K562 (cell line): Measurements from ENCODE around the gene LSM12. TPM values are rescaled to one million over a fixed set of nuclear protein-coding genes. Genes with fewer than 3 reads are reported as not detected.

Source experiments
- BDP1 ChIP-seq: IDR thresholded peaks from 3 replicates; pipeline ENCODE4 v1.6.1; 2011; ENCODE audit not compliant: insufficient read length, insufficient read depth
- ESRRA ChIP-seq: fragments of 450-650 bp; IDR thresholded peaks from 2 replicates; pipeline ENCODE4 v1.6.1; 2014; ENCODE audit warnings: low read depth, mild to moderate bottlenecking, moderate library complexity, borderline replicate concordance
- HNRNPK ChIP-seq: fragments of 200-400 bp; formaldehyde crosslinking; IDR thresholded peaks from one replicate; pipeline ENCODE4 v1.6.1; 2018; ENCODE audit warnings: mild to moderate bottlenecking, low read depth, low read length; ENCODE audit not compliant: poor library complexity, severe bottlenecking
- LARP7 ChIP-seq: fragments of 450-650 bp; IDR thresholded peaks from 2 replicates; pipeline ENCODE4 v1.6.1; 2016
- PCBP2 ChIP-seq: fragments of 200-400 bp; formaldehyde crosslinking; IDR thresholded peaks from 2 replicates; pipeline ENCODE4 v1.6.1; 2018; ENCODE audit warnings: low read length, low read depth, mild to moderate bottlenecking, moderate library complexity; ENCODE audit not compliant: poor library complexity, severe bottlenecking
- PHTF2 ChIP-seq: fragments of 250-450 bp; sonication (Bioruptor Pico); IDR thresholded peaks from 2 replicates; pipeline ENCODE4 v1.5.0; 2021; ENCODE audit warnings: mild to moderate bottlenecking
- RBM17 ChIP-seq: fragments of 200-400 bp; formaldehyde crosslinking; IDR thresholded peaks from 2 replicates; pipeline ENCODE4 v1.6.1; 2017; ENCODE audit warnings: low read depth, mild to moderate bottlenecking, low read length, borderline replicate concordance
- SETDB1 ChIP-seq: IDR thresholded peaks from one replicate; pipeline ENCODE4 v1.6.1; 2012; ENCODE audit warnings: low read length, control low read depth, inconsistent platforms
- TAL1 ChIP-seq: fragments of 450-650 bp; IDR thresholded peaks from 2 replicates; pipeline ENCODE4 v1.6.1; 2016; ENCODE audit warnings: mild to moderate bottlenecking
- TEAD1 ChIP-seq, 2 experiments: fragments of 450-650 bp in 1 of 2; sonication (generic) in 1 of 2; formaldehyde crosslinking; IDR thresholded peaks; 2 replicates each; pipeline versions ENCODE4 v1.4.0 to v1.8.0; 2020 to 2022; ENCODE audit warnings: mild to moderate bottlenecking in 2 of 2, missing genetic modification reagents in 1 of 2
- YY1 ChIP-seq, 3 experiments: IDR thresholded peaks; 2 replicates each; pipeline ENCODE4 v1.6.1; 2011; ENCODE audit warnings: low read length in 2 of 3, mild to moderate bottlenecking in 2 of 3, moderate library complexity in 2 of 3, borderline replicate concordance in 1 of 3, control low read depth in 1 of 3, low read depth in 1 of 3; ENCODE audit not compliant: insufficient read depth in 3 of 3, insufficient replicate concordance in 2 of 3, control insufficient read depth in 1 of 3, insufficient read length in 1 of 3; ENCODE audit errors: extremely low read depth in 1 of 3
- polyA plus RNA-seq, 8 experiments: library from polyadenylated mRNA; depleted of rRNA in 4 of 8; stranded (reverse) in 5 of 8; unstranded in 3 of 8; fragments of >200 nt; fragmentation: Nextera tagmentation in 2 of 8; fragmentation: Illumina TruSeq in 1 of 8; extraction: Ambion mirVana in 2 of 8; extraction: Trizol in 1 of 8; gene quantifications; 2 replicates each; pipeline versions ENCODE4 v1.2.1 to v1.2.3, GENCODE V29; 2011 to 2014; ENCODE audit warnings: inconsistent platforms in 1 of 8, missing spikeins in 1 of 8
- total RNA-seq, 7 experiments: library from RNA; depleted of rRNA in 6 of 7; stranded (reverse); fragments of >200 nt in 6 of 7; fragmentation: Illumina TruSeq in 2 of 7; extraction: Trizol in 2 of 7; gene quantifications; 2 replicates each; pipeline versions ENCODE4 v1.2.1 to v1.2.3, GENCODE V29; 2011 to 2021; ENCODE audit warnings: low replicate concordance in 1 of 7
- TF ChIP-seq, protein P1 (sequence below), 2 experiments: fragments of 450-650 bp; IDR thresholded peaks; 2 replicates each; pipeline ENCODE4 v1.6.1; 2016; ENCODE audit warnings: mild to moderate bottlenecking in 2 of 2, borderline replicate concordance in 1 of 2, low read depth in 1 of 2, moderate library complexity in 1 of 2

The LSM12 gene
- total and polyA plus RNA-seq, 9 of the 15 experiments (the other 6 are each of a cell fraction or from before 2014, with no cell fraction given), result 53.0 to 258 (median 89.3) TPM

GRCh38 chr17:44111777-44112176 is 45.3 kb upstream of the LSM12 start (continued):
- TF ChIP-seq HNRNPK (no peak), PCBP2 (no peak), LARP7 (no peak), PHTF2 (CRISPR knock-in tag) (no peak), SETDB1 (no peak), ESRRA (peak; percentile 44), BDP1 (no peak), YY1 (IDR thresholded peaks at IDR 0.05; ENCODE audit: borderline replicate concordance in 1 of 3, control insufficient read depth in 1 of 3, extremely low read depth in 1 of 3, insufficient read depth in 3 of 3, insufficient read length in 1 of 3, insufficient replicate concordance in 2 of 3, low read depth in 1 of 3, low read length in 2 of 3) (peak in 1 of 3 experiments; percentile 1), RBM17 (no peak), TAL1 (no peak), TEAD1 (CRISPR knock-in tag; IDR thresholded peaks at IDR 0.05) (no peak)
- TF ChIP-seq, protein P1, sequence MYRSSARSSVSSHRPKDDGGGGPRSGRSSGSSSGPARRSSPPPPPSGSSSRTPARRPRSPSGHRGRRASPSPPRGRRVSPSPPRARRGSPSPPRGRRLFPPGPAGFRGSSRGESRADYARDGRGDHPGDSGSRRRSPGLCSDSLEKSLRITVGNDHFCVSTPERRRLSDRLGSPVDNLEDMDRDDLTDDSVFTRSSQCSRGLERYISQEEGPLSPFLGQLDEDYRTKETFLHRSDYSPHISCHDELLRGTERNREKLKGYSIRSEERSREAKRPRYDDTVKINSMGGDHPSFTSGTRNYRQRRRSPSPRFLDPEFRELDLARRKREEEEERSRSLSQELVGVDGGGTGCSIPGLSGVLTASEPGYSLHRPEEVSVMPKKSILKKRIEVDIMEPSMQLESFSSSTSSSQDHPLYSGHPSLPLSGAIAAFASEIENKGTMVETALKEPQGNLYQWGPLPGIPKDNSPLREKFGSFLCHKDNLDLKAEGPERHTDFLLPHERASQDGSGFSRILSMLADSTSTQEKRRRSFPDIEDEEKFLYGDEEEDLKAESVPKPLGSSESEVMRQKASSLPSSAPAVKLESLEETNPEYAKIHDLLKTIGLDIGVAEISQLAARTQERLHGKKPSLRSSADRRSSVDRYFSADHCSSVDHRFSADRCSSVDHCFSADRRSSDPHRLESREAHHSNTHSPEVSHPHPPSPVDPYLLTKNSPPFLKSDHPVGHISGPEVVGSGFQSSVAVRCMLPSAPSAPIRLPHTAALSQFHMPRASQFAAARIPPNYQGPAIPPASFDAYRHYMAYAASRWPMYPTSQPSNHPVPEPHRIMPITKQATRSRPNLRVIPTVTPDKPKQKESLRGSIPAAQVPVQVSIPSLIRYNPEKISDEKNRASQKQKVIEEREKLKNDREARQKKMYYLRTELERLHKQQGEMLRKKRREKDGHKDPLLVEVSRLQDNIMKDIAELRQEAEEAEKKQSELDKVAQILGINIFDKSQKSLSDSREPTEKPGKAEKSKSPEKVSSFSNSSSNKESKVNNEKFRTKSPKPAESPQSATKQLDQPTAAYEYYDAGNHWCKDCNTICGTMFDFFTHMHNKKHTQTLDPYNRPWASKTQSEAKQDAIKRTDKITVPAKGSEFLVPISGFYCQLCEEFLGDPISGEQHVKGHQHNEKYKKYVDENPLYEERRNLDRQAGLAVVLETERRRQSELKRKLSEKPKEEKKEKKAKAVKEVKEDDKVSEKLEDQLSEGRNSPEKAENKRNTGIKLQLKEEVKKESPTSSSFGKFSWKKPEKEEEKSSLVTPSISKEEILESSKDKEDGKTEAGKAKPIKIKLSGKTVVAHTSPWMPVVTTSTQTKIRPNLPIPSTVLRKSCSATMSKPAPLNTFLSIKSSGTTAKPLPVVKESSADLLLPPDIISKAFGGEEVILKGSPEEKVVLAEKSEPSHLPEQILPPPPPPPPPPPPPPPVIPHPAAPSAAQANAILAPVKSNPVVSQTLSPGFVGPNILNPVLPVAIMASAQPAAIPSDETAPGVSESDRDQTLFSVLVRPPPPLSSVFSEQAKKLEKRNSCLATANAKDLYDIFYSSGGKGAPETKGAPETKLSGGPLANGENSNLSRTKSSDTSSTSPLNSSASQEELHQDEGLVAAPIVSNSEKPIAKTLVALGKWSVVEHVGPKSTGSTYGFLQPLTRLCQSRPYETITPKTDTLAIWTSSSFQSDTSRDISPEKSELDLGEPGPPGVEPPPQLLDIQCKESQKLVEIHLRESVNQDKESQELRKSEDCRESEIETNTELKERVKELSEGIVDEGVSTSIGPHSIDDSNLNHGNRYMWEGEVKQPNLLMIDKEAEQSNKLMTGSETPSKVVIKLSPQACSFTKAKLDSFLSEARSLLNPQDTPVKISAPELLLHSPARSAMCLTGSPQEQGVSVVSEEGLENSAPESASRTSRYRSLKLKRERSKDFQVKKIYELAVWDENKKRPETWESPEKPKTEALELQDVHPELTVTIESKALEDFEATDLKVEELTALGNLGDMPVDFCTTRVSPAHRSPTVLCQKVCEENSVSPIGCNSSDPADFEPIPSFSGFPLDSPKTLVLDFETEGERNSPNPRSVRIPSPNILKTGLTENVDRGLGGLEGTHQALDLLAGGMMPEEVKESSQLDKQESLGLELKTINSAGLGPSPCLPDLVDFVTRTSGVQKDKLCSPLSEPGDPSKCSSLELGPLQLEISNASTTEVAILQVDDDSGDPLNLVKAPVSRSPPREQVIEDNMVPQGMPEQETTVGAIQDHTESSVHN (IDR thresholded peaks at IDR 0.05; ENCODE audit: borderline replicate concordance in 1 of 2, low read depth in 1 of 2), result no peak
